Measurements from ENCODE around the gene IL17F.
"Not testable (repeated sequence)": the region's sequence is repeated elsewhere in the genome, so short reads cannot be mapped to it uniquely, and the experiment has no call there.

- TF ChIP-seq EZH2 (IDR thresholded peaks at IDR 0.05; ENCODE audit: insufficient read depth, poor library complexity, severe bottlenecking); EZH2phosphoT487 (IDR thresholded peaks at IDR 0.05; ENCODE audit: insufficient read depth, low read depth): not testable (repeated sequence)
Observed at GRCh38 chr6:52200088-52200487, 44.2 kb downstream of the IL17F start.

Measured in GM23248 (cell line).